Neural progenitor cell (in vitro differentiated cells): ENCODE data around the gene THAP11.

ENCODE experiments used
- EZH2 ChIP-seq: fragments of 200-600 bp; sonication (generic); IDR thresholded peaks from 2 replicates; pipeline ENCODE4 v1.6.1; 2017; ENCODE audit warnings: antibody characterized with exemption, mild to moderate bottlenecking, moderate library complexity
- EZH2phosphoT487 ChIP-seq: fragments of 200-600 bp; sonication (generic); IDR thresholded peaks from 2 replicates; pipeline ENCODE4 v1.6.1; 2017; ENCODE audit warnings: antibody characterized with exemption
- TF ChIP-seq, protein P1 (sequence below): fragments of 200-600 bp; sonication (generic); IDR thresholded peaks from 2 replicates; pipeline ENCODE4 v1.5.1; 2017; ENCODE audit warnings: antibody characterized with exemption, mild to moderate bottlenecking

DNA sequence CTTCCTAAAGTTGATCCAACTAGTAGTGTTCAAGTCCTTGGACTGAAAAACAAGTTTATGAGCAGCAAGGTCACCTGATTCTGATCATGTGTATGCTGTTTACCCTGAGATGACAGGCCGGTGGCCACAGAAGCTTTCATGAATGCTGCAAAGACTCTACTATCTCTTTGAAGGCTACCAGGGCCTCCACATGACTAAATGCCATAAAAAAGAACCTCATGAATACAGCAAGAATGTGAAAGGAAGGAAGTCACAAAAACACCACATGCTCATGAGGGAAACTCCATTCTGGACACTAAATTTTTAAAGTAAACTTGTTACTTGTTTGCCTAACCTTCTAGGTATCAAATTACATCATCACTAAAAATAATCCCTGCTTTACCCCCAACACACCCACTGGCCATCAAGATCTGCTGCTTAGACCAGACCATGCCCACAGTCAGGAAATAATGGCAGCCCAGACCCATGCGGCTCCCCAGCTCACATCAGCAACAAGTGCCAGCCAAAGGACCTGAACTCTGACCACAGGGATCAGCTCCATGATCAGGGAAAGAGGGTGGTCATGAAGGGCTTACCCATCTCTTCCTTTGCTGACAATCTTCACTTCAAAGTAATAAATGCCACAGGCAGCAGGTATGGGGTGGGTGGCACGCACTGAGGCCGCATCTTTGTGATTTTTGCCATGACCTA is 37.1 kb upstream of the THAP11 start:
- TF ChIP-seq, protein P1, sequence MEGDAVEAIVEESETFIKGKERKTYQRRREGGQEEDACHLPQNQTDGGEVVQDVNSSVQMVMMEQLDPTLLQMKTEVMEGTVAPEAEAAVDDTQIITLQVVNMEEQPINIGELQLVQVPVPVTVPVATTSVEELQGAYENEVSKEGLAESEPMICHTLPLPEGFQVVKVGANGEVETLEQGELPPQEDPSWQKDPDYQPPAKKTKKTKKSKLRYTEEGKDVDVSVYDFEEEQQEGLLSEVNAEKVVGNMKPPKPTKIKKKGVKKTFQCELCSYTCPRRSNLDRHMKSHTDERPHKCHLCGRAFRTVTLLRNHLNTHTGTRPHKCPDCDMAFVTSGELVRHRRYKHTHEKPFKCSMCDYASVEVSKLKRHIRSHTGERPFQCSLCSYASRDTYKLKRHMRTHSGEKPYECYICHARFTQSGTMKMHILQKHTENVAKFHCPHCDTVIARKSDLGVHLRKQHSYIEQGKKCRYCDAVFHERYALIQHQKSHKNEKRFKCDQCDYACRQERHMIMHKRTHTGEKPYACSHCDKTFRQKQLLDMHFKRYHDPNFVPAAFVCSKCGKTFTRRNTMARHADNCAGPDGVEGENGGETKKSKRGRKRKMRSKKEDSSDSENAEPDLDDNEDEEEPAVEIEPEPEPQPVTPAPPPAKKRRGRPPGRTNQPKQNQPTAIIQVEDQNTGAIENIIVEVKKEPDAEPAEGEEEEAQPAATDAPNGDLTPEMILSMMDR: no peak
- TF ChIP-seq EZH2 (no peak), EZH2phosphoT487 (no peak)
